Neuronal stem cell (in vitro differentiated cells): ENCODE measurements around the gene RNF167.

Source experiments
- DNase-seq: peaks from one replicate; pipeline ENCODE4 v3.0.0-alpha.2; 2013; ENCODE audit warnings: low spot score
- H2AFZ ChIP-seq: one replicate; pipeline ENCODE4 v1.6.1; 2013; ENCODE audit warnings: mild to moderate bottlenecking, low read length, inconsistent platforms
- H2AK5ac ChIP-seq: 2 replicates; pipeline ENCODE4 v1.6.1; 2013; ENCODE audit warnings: low read depth, mild to moderate bottlenecking, inconsistent platforms, low read length, moderate library complexity, mixed read lengths
- H2BK120ac ChIP-seq: 2 replicates; pipeline ENCODE4 v1.6.1; 2013; ENCODE audit warnings: low read depth, mild to moderate bottlenecking, inconsistent platforms, low read length, moderate library complexity, mixed read lengths
- H2BK12ac ChIP-seq: one replicate; pipeline ENCODE4 v1.6.1; 2013; ENCODE audit warnings: low read length, inconsistent platforms
- H2BK15ac ChIP-seq: 2 replicates; pipeline ENCODE4 v1.6.1; 2013; ENCODE audit warnings: mild to moderate bottlenecking, low read length, inconsistent platforms, mixed read lengths
- H2BK5ac ChIP-seq: one replicate; pipeline ENCODE4 v1.6.1; 2013; ENCODE audit warnings: inconsistent platforms, mild to moderate bottlenecking, low read length, moderate library complexity
- H3K14ac ChIP-seq: one replicate; pipeline ENCODE4 v1.6.1; 2013; ENCODE audit warnings: low read length, inconsistent platforms
- H3K18ac ChIP-seq: 2 replicates; pipeline ENCODE4 v1.6.1; 2013; ENCODE audit warnings: low read length, inconsistent platforms
- H3K23ac ChIP-seq: 2 replicates; pipeline ENCODE4 v1.6.1; 2013; ENCODE audit warnings: low read depth, mild to moderate bottlenecking, mixed read lengths, low read length, inconsistent platforms; ENCODE audit not compliant: poor library complexity
- H3K27ac ChIP-seq: replicated peaks from 3 replicates; pipeline ENCODE4 v1.5.1; 2013; ENCODE audit warnings: low read length, inconsistent platforms
- H3K27me3 ChIP-seq, 3 experiments: 2 replicates each; pipeline ENCODE4 v1.6.1; 2013; ENCODE audit warnings: low read length in 3 of 3, mild to moderate bottlenecking in 2 of 3, inconsistent platforms in 1 of 3, low read depth in 1 of 3, mixed read lengths in 1 of 3, moderate library complexity in 1 of 3; ENCODE audit not compliant: control insufficient read depth in 3 of 3, insufficient read depth in 3 of 3
- H3K36me3 ChIP-seq, 2 donors: replicated peaks in 1 of 2; 2 replicates each; pipeline ENCODE4 v1.6.1; 2013; ENCODE audit warnings: low read length in 2 of 2; ENCODE audit not compliant: control insufficient read depth in 2 of 2, insufficient read depth in 2 of 2
- H3K4ac ChIP-seq: 2 replicates; pipeline ENCODE4 v1.6.1; 2013; ENCODE audit warnings: inconsistent platforms, mild to moderate bottlenecking, low read length, moderate library complexity
- H3K4me1 ChIP-seq, 2 donors: 1 replicate in 1 of 2; 2 replicates in 1 of 2; pipeline ENCODE4 v1.6.1; 2013; ENCODE audit warnings: low read length in 2 of 2, low read depth in 1 of 2; ENCODE audit not compliant: control insufficient read depth in 2 of 2, insufficient read depth in 1 of 2
- H3K4me2 ChIP-seq: one replicate; pipeline ENCODE4 v1.6.1; 2013; ENCODE audit warnings: mild to moderate bottlenecking, low read length, inconsistent platforms; ENCODE audit not compliant: insufficient read depth, poor library complexity, severe bottlenecking
- H3K4me3 ChIP-seq, 2 donors: 2 replicates each; pipeline ENCODE4 v1.5.1; 2013; ENCODE audit warnings: low read length in 2 of 2, mild to moderate bottlenecking in 2 of 2, inconsistent platforms in 1 of 2, moderate library complexity in 1 of 2
- H3K79me1 ChIP-seq: one replicate; pipeline ENCODE4 v1.6.1; 2013; ENCODE audit warnings: low read depth, mild to moderate bottlenecking, inconsistent platforms, low read length, moderate library complexity
- H3K9ac ChIP-seq: one replicate; pipeline ENCODE4 v1.6.1; 2013; ENCODE audit warnings: mild to moderate bottlenecking, low read depth, low read length, inconsistent platforms; ENCODE audit not compliant: poor library complexity
- H3K9me3 ChIP-seq, 2 donors: replicated peaks in 1 of 2; 2 replicates each; pipeline versions ENCODE3 to v1.6.1; 2013; ENCODE audit warnings: low read length in 2 of 2, mild to moderate bottlenecking in 2 of 2, inconsistent platforms in 1 of 2, low read depth in 1 of 2, mixed read lengths in 1 of 2, moderate library complexity in 1 of 2; ENCODE audit not compliant: control insufficient read depth in 2 of 2, insufficient read depth in 1 of 2
- H4K8ac ChIP-seq: one replicate; pipeline ENCODE4 v1.6.1; 2013; ENCODE audit warnings: low read depth, mild to moderate bottlenecking, inconsistent platforms, low read length, moderate library complexity
- H4K91ac ChIP-seq: one replicate; pipeline ENCODE4 v1.6.1; 2013; ENCODE audit warnings: low read length, low read depth, mild to moderate bottlenecking, inconsistent platforms; ENCODE audit not compliant: poor library complexity
- WGBS, 2 donors: extraction: QIAGEN DNeasy Blood & Tissue Kit; methylation state at CpG; one replicate each; pipeline ENCODE4 v1.1.7; 2013; ENCODE audit warnings: missing lambda C conversion rate in 2 of 2, mixed read lengths in 1 of 2; ENCODE audit not compliant: insufficient read length in 2 of 2, insufficient replicate concordance in 1 of 2; ENCODE audit errors: extremely low coverage in 2 of 2; 5-methylcytosine and 5-hydroxymethylcytosine counted together

RNF167 gene

GRCh38 chr17:4893272-4893671 lies 46.8 kb upstream of the RNF167 start:
- H3K4me1 ChIP-seq, result no peaks in the 10 kb centered on the region
- H3K4ac ChIP-seq, result no peak overlapping the region

DNA sequence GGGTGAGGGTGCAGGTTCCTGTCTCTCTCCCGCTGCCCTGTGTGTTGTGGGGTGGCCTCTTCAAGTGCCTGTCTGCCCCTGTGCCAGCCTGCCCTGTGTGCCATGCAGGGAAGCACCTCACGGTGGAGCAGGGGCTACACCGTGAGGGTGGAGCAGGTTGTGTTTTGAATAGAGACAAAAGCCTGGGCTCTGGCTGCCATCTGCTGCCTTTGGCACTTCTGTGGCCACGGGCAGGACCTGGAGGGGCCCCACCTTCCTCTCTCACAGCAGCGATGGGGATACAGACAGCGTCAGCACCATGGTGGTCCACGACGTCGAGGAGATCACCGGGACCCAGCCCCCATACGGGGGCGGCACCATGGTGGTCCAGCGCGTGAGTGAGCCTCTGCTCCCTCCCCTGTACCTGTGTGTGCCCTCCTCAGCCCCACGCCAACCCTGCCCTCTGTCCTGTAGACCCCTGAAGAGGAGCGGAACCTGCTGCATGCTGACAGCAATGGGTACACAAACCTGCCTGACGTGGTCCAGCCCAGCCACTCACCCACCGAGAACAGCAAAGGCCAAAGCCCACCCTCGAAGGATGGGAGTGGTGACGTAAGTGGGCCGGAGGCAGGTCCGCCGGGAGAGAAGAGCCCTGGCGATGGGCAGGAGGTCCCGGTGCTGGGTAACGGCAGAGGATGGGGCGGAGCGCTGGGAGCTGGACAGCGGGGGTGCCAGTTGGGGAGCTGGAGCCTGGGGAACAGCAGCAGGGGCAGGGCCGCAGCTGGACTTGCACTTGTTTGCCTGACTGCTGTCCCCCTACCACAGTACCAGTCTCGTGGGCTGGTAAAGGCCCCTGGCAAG lies 46.1 kb upstream of the RNF167 start:
- Histone ChIP-seq H2BK120ac (no peak overlapping the region), H3K18ac (no peak overlapping the region), H3K14ac (peak overlapping the region; percentile 71), H3K4me3 (peak overlapping the region in 1 of 2 donors; percentile 21), H3K36me3 (peaks cover 48 to 86% of the 10 kb centered on the region in 2 donors), H2BK12ac (no peak overlapping the region), H2BK5ac (peak overlapping the region; percentile 75), H3K4ac (no peak overlapping the region), H3K4me1 (no peaks in the 10 kb centered on the region), H3K9me3 (no peaks in the 10 kb centered on the region), H4K91ac (no peak overlapping the region), H3K23ac (no peak overlapping the region), H3K27ac (no peak overlapping the region), H3K27me3 (no peaks in the 10 kb centered on the region), H2AK5ac (no peak overlapping the region), H2AFZ (no peak overlapping the region), H3K9ac (no peak overlapping the region), H3K79me1 (peaks cover 4% of the 10 kb centered on the region), H4K8ac (no peak overlapping the region), H3K4me2 (no peak overlapping the region), H2BK15ac (no peak overlapping the region)
- DNase-seq, result no peak
- no CpG with 5 or more reads among the region's 31 CpGs for WGBS, 2 donors

More at GRCh38 chr17:4893272-4893671, 46.8 kb upstream of the RNF167 start:
- Histone ChIP-seq H2BK12ac (no peak overlapping the region), H3K4me2 (no peak overlapping the region), H3K9me3 (no peaks in the 10 kb centered on the region), H3K27ac (no peak overlapping the region), H3K9ac (no peak overlapping the region), H3K23ac (no peak overlapping the region), H3K36me3 (peaks cover 50 to 83% of the 10 kb centered on the region in 2 donors), H2BK120ac (no peak overlapping the region), H3K14ac (peak overlapping the region; percentile 71), H2BK15ac (no peak overlapping the region), H2AFZ (no peak overlapping the region), H4K91ac (no peak overlapping the region), H3K27me3 (no peaks in the 10 kb centered on the region), H4K8ac (no peak overlapping the region), H3K4me3 (no peak overlapping the region), H2BK5ac (no peak overlapping the region), H3K18ac (no peak overlapping the region), H3K79me1 (peaks cover 4% of the 10 kb centered on the region), H2AK5ac (no peak overlapping the region)
- DNase-seq, result no peak
- no CpG with 5 or more reads among the region's 18 CpGs for WGBS, 2 donors

GRCh38 chr17:4895121-4895520 lies 44.9 kb upstream of the RNF167 start:
- Histone ChIP-seq H3K27me3 (no peaks in the 10 kb centered on the region), H3K14ac (no peak overlapping the region), H2BK5ac (peak overlapping the region; percentile 48), H3K18ac (no peak overlapping the region), H4K8ac (no peak overlapping the region), H2AK5ac (no peak overlapping the region), H3K27ac (no peak overlapping the region), H3K4me2 (no peak overlapping the region), H3K79me1 (peaks cover 4% of the 10 kb centered on the region), H2BK12ac (no peak overlapping the region), H3K4me3 (no peak overlapping the region), H2AFZ (no peak overlapping the region), H4K91ac (no peak overlapping the region), H3K4me1 (no peaks in the 10 kb centered on the region), H3K36me3 (peaks cover 45 to 87% of the 10 kb centered on the region in 2 donors), H2BK15ac (no peak overlapping the region), H3K23ac (no peak overlapping the region), H2BK120ac (no peak overlapping the region), H3K9ac (no peak overlapping the region), H3K4ac (no peak overlapping the region), H3K9me3 (no peaks in the 10 kb centered on the region)
- DNase-seq, result no peak
- WGBS, 2 donors, result no CpG with 5 or more reads among the region's 13 CpGs

- peak overlapping the region; percentile 48 for H2BK5ac ChIP-seq
- H3K79me1 ChIP-seq, result peaks cover 4% of the 10 kb centered on the region
- no peak overlapping the region for H2AK5ac ChIP-seq
- no peak overlapping the region for H4K8ac ChIP-seq
- H2BK12ac ChIP-seq, result no peak overlapping the region
- no peak overlapping the region for H4K91ac ChIP-seq
- no peak overlapping the region for H3K4me2 ChIP-seq
- H3K23ac ChIP-seq, result peak overlapping the region; percentile 55
- no peak overlapping the region for H3K14ac ChIP-seq
- peaks cover 38 to 85% of the 10 kb centered on the region in 2 donors for H3K36me3 ChIP-seq
- H2BK15ac ChIP-seq, result no peak overlapping the region
- peaks cover 0 to 3% (median 0%) of the 10 kb centered on the region in 3 experiments for H3K27me3 ChIP-seq
- no peak overlapping the region for H3K9ac ChIP-seq
- no peaks in the 10 kb centered on the region for H3K4me1 ChIP-seq
- H2BK120ac ChIP-seq, result no peak overlapping the region
- no peak overlapping the region for H3K4me3 ChIP-seq
- H3K9me3 ChIP-seq, result no peaks in the 10 kb centered on the region
- H2AFZ ChIP-seq, result no peak overlapping the region
- H3K18ac ChIP-seq, result no peak overlapping the region
- no peak for DNase-seq
- no peak overlapping the region for H3K27ac ChIP-seq
- H3K4ac ChIP-seq, result no peak overlapping the region
- no CpG with 5 or more reads among the region's 27 CpGs for whole genome bisulfite sequencing, 2 donors
Observed at GRCh38 chr17:4895657-4896331, 44.3 kb upstream of the RNF167 start.
